Adipose tissue (tissue), 3 donors: Measurements from ENCODE around the gene GEMIN5. TPM values are rescaled to one million over a fixed set of nuclear protein-coding genes. Genes with fewer than 3 reads are reported as not detected.
"Not testable (repeated sequence)": the region's sequence is repeated elsewhere in the genome, so short reads cannot be mapped to it uniquely, and the experiment has no call there.

Experiments
- H3K27ac ChIP-seq: one replicate; pipeline ENCODE4 v1.5.1; 2013; ENCODE audit warnings: low read depth, low read length
- WGBS, 3 donors: extraction: QIAGEN DNeasy Blood & Tissue Kit; methylation state at CpG; one replicate each; pipeline ENCODE4 v1.1.7; 2013; 5-methylcytosine and 5-hydroxymethylcytosine counted together
- polyA plus RNA-seq, 3 donors: library from polyadenylated mRNA; stranded (reverse); fragments of 200-250 nt; gene quantifications; one replicate each; pipeline ENCODE4 v1.2.3, GENCODE V29; 2013
- donor health status: healthy with polysubstance abuse.
- donor health status: Bipolar disorder and iron deficiency.
- donor health status: healthy.

GEMIN5 gene
- polyA plus RNA-seq, 3 donors: 2.7 to 9.4 (median 6.0) TPM

DNA sequence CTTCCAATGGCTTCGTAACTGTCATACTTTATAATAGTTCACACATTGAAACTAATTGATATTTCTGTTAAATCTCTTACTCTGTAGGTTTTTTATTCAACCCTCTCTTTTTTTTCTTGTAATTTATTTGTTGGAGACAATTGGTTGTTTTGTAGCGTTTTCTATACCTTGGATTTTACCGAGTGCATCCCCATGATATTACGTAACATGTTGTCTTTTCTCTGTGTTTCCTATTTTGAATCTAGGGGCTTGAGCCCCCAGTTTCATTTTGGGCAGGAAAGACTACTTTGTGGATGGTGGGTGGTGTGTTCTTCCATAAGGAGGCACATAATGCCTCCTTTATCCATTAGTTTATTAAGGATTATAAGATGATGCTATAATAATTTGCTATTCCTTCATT is 10.3 kb upstream of the GEMIN5 start:
- H3K27ac ChIP-seq: no peak overlapping the region
- WGBS, 3 donors: 93 to 96% (median 95%) methylated on average over 4 of the region's 4 CpGs

DNA sequence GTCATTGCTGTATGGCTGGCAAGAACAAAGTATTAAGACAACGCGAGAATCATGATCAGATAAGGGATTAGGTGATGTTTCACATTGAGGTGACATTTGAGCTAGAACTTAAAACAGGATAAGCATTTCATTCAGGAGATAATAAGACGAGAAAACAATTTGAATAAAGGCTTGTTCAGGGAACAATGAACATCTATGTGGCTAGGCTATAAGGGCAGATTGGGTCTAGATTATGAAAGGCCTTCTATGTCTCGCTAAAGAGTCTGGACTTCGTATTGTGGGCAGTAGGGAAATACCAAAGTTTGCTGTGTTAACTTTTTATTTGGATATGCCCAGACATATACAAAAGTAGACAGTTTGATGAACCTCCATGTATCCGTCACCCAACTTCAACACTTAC is 9.8 kb upstream of the GEMIN5 start:
- 78 to 94% (median 93%) methylated on average over 6 of the region's 6 CpGs for WGBS, 3 donors
- no peak overlapping the region for H3K27ac ChIP-seq

DNA sequence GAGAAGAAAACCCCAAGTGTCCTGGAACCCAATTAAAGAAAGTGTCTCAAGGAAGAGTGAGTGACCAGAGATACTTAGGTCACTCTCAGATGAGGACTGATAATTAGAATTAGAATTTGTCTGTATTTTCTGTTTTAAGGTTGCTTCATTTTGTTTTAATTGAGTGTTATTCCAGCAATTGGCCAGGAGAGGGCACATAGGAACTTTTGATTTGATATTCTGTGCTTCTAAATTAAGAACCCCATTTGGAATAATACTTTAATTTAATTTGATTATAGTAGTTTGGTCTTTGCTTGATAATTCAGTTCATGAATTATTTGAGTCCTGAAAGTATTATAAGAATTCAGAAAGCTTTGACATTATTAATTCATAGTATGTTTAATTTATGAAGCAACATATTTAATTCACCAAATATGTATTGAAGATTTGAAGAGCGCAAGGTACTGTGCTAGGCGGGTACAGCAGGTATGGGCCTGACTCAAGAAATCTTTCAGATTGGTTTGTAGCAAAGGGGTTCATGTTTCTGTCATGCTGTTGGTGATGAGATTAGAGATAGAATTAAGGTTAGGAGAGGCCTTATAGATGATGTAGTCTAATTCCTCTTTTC is 7.8 kb upstream of the GEMIN5 start:
- WGBS, 3 donors: 83 to 96% (median 93%) methylated on average over 2 of the region's 2 CpGs

DNA sequence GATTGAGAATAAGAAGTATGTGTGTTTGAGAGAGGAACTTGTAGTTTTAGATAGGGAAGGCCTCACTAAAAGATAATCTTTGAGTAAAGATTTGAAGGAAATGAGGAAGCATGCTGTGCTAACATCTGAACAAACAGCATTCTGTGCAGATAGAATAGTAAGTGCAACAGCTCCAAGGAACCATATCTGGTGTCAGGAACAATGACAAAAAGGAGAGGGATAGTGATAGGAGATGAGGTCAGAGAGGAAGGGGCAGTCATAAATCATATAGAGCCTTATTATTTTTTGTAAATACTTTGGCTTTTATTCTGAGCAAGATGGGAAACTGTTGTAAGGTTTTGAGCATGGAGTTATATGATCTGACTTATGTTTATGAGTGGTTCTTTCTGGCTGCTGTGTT is 6.7 kb upstream of the GEMIN5 start:
- no peak overlapping the region for H3K27ac ChIP-seq

More for the DNA sequence above, 7.8 kb upstream of the GEMIN5 start:
- no peak overlapping the region for H3K27ac ChIP-seq

DNA sequence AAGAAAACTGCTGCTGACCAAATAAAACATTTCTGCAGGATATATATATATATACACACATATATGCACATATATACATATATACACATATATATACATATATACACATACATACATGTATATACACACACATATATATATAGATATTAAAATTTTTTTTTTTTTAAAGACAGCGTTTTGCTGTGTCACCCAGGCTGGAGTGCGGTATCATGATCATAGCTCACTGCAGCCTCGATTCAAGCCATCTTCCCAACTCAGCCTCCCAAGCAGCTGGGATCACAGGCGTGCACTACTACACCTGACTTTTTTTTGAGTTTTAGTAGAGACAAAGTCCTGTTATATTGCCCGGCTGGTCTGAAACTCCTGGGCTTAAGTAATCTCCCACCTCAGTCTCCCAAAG is 5.5 kb upstream of the GEMIN5 start:
- H3K27ac ChIP-seq: no peak overlapping the region
- WGBS, 3 donors: 80 to 90% (median 89%) methylated on average over 5 of the region's 5 CpGs

DNA sequence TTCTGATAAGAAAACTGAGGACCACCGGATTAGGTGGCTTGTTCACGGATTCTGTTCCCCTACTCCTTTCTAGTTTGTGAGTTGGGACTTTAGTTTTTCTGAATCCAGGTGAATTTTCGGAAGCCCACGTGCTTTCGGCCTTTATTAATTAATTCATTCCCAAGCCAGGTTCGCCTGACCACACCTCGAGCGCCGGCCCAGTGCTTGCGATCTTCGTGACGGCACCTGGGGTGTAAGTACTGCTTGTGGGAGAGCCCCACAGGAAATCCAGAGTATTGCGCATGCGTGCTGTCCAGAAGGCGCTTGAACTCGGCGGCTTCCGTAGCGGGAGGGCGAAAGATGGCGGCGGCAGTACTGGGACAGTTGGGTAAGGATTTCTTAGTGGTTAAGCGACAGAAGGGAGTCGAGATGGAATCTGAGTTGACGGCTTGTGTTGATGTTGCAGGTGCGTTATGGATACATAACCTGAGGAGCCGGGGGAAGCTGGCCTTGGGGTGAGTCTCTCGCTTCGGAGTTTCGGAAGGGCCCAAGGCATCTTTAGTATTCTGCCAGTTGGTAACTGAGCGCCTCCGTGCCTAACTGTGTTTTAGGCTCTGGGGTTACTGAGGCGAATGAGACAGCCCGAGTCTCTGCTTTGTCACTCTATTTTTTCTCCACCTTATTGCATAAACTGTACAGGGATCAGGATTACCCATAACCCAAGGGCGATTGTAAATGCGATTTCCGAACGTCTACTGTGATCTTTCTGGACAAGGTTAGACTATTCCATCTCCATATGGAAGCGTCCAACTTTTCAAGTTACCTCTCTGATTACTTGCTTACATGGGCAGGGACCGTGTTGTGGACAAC is 3.0 kb upstream of the GEMIN5 start, which contains the start of gene MRPL22:
TSS of gene MRPL22 (plus strand) at position 302 of the 849 bp plus-strand sequence. CDS start at position 340, 38 bp downstream.
- H3K27ac ChIP-seq: peak within 1 kb of the TSS; percentile 41
- WGBS, 3 donors: 1 to 2% (median 1%) methylated on average over 40 of the region's 40 CpGs

DNA sequence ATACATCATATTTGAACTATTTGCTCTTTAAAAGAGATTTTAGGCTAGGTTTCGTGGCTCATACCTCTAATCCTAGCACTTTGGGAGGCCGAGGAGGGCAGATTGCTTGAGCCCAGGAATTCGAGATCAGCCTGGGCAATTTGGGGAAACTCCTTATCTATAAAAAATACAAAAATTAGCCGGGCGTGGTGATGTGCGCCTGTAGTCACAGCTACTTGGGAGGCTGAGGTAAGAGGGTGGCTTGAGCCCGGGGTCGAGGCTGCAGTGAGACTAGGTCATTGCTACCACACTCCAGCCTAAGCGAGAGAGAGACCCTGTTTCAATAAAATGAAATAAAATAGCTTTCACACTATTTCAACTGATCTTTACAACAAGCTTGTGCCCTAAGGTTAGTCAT is 2.4 kb upstream of the GEMIN5 start:
- H3K27ac ChIP-seq: no peak overlapping the region
- WGBS, 3 donors: 80 to 86% (median 81%) methylated on average over 9 of the region's 9 CpGs

DNA sequence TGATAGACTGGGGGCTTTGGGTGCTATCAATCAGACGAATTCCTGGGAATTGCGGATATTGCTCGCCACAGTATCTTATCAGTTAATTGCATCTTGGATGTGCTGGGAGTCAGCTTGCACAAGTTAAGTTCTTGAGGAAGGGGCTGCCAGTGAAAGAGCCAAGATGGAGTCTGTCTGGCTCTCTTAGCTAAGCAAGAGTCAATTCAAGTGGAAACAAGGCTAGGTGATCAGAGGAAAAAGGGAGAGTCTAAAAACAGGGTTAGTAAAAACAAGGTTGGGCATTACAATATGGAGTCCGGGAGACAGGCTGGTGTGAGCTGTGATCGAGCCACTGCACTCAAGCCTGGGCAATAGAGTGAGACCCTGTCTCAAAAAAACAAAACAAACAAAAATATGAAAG is 1.4 kb upstream of the GEMIN5 start:
- H3K27ac ChIP-seq: not testable (repeated sequence)
- 82 to 84% (median 83%) methylated on average over 5 of the region's 5 CpGs for WGBS, 3 donors

DNA sequence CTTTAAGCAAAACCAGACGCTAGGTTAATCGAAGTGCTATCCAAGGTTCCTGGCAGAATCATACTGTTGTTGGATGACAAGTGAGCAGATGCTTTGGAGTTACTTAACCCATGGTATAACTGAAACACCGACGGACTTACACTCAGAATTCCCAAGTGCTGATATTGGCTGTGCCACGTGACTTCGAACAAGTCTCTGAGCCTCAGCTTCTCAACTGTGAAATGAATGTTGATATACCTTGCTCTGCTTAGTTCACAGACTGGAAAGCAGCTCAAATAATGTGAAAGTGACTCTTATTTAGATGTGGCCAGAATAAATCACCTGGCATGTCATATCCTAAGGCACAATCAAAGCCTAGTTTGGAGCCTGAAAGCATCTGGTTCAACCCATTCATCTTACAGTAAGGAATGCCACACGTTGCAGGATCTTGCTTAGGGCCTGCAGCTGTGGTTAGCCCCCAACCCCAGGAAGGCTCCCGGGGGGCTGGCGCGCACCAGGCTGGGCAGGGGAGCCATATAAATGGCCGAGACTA is 759 bp downstream of the GEMIN5 start:
- no peak overlapping the region for H3K27ac ChIP-seq
- 8 to 25% (median 22%) methylated on average over 11 of the region's 11 CpGs for WGBS, 3 donors

DNA sequence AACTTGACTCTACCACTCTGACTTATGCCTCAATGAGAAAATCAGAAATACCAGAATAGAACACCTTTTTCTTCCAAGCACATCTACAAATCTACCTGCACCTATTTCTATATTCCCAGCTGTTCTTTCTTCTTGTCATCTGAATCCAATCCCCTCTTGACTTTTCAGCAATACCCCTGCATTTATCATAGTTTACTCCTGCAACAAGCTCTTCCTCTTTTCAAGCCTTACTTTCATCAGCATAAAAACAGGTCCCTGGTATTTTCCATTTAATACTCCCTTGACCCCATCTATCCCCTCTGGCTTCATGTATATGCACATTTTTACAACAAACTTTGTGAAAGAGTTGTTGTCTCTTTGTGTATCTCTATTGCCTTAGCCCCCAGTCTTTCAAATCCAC is 3.1 kb downstream of the GEMIN5 start:
- no peak overlapping the region for H3K27ac ChIP-seq

DNA sequence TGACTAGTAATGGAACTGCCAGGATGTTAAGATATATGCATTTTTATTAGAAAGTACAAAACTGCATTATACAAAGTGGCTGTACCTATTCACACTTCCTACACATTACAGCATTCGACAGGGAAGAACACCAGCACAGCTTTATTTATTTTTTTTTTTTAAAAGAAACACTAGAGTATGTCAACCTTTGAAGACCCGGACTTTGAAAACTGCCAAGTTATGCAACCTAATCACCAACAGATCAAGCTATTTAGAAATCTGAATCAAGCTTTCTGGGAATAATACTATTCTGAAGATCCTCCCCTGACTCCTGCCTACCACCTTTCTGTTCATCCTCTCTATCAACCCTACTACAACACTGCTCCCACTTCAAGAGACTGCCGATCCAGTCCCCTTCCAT is 4.5 kb downstream of the GEMIN5 start:
- no peak overlapping the region for H3K27ac ChIP-seq
- 82 to 86% (median 83%) methylated on average over 3 of the region's 3 CpGs for WGBS, 3 donors

DNA sequence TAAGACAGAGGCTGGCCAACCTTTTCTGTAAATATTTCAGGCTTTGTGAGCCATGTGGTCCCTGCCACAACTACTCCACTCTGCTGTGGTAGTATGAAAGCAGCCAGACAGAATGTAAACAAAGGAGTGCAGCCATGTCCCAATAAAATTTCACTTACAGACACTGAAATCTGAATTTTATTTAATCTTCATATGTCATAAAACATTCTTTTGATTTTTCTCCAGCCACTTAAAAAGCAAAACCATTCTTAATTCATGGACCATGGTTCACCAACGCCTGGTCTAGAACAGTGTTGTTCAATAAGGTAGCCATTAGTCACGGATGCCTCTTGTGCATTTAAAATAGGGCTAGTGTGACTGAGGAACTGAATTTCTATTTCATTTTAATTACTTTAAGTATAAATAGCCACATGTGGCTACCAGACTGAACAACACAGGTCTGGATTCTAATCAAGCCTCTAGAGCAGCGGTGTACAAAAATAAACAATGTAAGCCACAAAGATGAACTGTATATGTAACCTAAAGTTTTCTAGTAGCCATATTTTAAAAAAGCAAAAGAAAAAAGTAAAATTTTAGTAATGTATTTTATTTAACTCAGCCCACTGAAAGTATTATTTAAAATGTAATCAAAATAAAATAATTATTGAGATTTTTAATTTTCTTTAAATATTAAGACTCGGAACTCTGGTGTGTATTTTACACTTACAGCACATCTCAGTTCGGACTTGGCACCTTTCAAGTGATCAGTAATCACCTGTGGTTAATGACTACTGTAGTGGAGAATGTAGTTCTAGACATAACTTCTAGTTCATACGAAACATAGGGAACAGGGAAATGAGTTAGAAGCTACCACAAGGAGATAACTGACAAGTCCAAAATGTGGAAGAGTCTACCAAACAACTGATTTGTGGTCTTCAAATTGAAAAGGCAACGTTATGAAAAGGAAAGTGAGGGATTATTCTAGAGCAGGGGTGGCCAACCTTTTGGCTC is 14.3 kb downstream of the GEMIN5 start:
- 86 to 96% (median 92%) methylated on average over 7 of the region's 7 CpGs for WGBS, 3 donors
- H3K27ac ChIP-seq: no peak overlapping the region

DNA sequence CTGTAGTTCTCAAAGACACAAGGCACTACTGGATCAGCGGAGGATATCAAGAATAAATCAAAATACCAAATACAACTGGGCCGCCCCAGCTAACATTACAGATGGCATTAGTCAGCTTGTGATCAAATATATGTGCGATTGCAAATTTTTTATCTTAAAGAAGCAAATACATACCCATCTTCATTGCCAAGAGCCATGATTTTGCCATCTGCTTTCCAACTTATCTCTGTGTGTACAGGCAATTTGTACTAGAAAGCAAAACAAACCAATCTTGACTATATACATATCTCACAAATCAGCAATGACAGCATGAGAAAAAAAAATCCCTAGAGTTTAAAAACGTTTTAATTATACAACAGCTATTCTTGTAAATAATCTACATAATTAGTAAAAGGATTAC is 20.3 kb downstream of the GEMIN5 start:
- WGBS, 3 donors: 67 to 91% (median 87%) methylated on average over 4 of the region's 4 CpGs

DNA sequence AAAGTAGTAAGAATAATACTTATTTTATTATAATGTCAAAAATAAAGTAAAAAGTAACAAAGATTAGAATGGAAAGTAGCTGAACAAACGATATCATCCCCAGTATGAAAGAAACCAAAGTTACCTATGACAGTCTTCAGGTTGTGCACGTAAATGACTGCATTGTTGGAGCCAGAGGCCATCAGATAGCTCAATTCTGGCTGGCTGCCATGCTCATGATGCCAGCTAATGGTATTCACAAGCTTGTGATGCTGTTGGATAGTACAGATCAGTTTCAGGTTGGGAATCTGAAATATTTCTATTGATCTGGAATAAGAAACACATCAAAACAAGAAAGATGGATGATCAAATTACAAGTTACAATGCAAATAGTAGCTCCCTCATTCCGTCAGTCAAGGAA is 21.1 kb downstream of the GEMIN5 start:
- WGBS, 3 donors: 55 to 87% (median 87%) methylated on average over 3 of the region's 3 CpGs
- H3K27ac ChIP-seq: no peak overlapping the region

More for the DNA sequence above, 20.3 kb downstream of the GEMIN5 start:
- no peak overlapping the region for H3K27ac ChIP-seq

DNA sequence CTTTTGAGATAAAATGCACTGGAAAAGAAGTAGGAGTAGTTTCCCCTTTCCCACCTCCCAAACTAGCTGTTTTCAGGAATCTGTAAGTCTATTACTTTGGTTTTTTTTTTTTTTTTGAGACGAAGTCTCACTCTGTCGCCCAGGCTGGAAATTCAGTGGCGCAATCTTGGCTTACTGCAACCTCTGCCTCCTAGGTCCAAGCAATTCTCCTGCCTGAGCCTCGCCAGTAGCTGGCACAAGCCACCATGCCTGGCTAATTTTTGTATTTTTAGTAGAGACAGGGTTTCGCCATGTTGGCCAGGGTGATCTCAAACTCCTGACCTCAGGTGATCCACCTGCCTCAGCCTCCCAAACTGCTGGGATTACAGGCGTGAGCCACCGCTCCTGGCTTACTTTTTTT is 32.4 kb downstream of the GEMIN5 start:
- H3K27ac ChIP-seq: not testable (repeated sequence)
- 81 to 90% (median 84%) methylated on average over 7 of the region's 7 CpGs for WGBS, 3 donors

DNA sequence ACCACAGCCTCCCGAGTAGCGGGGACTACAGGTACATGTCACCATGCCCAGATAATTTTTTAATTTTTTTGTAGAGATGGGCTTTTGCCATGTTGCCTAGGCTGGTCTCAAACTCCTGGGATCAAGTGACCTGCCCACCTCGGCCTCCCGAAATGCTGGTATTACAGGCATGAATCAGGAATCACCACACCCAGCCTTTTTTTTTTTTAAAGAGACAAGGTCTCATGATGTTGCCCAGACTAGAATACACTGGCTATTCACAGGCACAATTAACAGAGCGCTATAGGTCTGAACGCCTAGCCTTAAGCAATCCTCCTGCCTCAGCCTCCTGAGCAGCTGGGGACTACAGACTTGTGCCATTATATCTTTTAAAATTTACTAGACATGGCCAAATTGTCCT is 36.1 kb downstream of the GEMIN5 start:
- WGBS, 3 donors: 94 to 96% (median 95%) methylated on average over 6 of the region's 6 CpGs

DNA sequence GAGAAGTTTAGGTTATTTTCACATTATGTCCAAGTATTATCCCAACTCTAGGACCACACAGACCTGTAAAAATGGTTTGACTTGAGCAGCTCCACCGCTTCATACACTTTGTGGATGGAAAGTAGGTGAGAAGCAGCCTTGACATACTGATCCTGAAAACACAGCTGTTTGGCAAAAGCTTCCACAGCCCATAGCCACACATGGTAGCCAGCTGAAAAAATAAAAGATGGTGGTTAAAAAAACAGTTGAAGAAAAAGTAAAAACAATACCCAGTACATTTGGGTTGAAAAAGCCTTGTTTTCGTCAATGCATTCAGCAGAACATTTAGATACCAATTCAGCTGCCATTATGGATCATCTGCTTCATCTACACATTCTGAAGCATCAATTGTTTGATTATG is 36.7 kb downstream of the GEMIN5 start:
- no peak overlapping the region for H3K27ac ChIP-seq
- 92 to 96% (median 92%) methylated on average over 2 of the region's 2 CpGs for whole genome bisulfite sequencing, 3 donors

More for the DNA sequence above, 36.1 kb downstream of the GEMIN5 start:
- H3K27ac ChIP-seq: no peak overlapping the region

DNA sequence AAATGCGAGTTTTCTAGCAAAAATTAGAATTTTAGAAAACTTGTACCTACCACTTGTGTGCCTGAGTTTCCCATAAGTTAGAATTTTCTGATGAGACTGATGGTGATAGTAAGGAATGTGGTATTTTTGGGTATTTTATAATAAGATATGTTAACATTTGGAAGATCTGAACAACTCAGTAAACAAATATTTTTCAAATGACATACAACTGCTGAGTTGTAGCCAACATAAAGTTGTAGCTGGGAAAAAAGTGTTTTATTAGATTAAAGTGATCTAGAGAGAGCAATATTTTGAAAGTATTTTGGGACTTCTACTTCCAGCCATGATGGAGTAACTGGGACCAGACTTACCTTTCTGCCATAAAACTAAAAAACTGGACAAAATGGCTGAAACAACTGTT is 37.9 kb downstream of the GEMIN5 start:
- no peak overlapping the region for H3K27ac ChIP-seq
- 89 to 96% (median 94%) methylated on average over 1 of the region's 1 CpG for WGBS, 3 donors
